ENCODE results near the gene NMNAT2.

NMNAT2 gene

DNA sequence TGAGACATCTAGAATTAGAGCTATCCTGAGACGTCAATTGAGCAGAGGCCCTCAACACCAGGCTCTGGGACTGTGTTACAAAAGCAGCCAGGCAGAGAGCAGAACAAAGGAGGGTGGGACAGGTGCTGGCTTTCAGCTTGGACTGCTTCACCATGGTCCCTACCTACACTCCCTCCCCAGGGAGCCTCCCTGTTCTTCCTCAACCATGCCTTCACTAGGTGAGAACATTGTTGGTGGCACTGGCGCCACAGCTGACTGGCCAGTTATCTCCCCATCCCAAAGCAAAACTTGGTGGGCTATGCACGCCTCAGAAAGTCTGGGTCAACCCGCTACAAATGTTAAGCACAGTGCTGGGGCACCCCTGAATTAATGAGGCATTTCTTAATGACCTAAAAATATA lies 87.8 kb downstream of the NMNAT2 start:
- DNase-seq (ENCODE audit: low spot score), result no peak
- TF ChIP-seq, protein P1, sequence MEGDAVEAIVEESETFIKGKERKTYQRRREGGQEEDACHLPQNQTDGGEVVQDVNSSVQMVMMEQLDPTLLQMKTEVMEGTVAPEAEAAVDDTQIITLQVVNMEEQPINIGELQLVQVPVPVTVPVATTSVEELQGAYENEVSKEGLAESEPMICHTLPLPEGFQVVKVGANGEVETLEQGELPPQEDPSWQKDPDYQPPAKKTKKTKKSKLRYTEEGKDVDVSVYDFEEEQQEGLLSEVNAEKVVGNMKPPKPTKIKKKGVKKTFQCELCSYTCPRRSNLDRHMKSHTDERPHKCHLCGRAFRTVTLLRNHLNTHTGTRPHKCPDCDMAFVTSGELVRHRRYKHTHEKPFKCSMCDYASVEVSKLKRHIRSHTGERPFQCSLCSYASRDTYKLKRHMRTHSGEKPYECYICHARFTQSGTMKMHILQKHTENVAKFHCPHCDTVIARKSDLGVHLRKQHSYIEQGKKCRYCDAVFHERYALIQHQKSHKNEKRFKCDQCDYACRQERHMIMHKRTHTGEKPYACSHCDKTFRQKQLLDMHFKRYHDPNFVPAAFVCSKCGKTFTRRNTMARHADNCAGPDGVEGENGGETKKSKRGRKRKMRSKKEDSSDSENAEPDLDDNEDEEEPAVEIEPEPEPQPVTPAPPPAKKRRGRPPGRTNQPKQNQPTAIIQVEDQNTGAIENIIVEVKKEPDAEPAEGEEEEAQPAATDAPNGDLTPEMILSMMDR (IDR thresholded peaks at IDR 0.05; ENCODE audit: extremely low read depth, missing control alignments), result no peak

DNA sequence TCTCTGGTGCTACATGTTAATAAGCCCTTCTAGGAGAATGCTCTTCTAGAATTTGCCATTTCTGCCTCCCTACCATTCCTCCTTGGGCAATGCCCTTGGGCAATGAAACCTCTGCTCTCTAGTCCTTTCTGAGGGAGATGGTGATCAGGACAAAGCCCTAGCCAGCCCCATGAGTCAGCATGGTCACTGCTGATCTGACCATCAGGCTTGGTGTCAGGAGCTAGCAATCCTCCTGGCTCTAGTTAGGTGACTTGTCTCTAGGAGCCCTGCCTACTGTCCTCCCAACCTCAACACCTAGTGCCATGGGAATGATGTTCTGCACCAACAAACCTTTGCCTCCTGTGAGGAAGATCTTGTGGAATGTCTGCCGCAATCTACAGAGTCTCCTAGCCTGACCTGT lies 89.8 kb downstream of the NMNAT2 start:
- DNase-seq (ENCODE audit: low spot score), result no peak
- TF ChIP-seq, protein P1 (IDR thresholded peaks at IDR 0.05; ENCODE audit: extremely low read depth, missing control alignments), result no peak

DNA sequence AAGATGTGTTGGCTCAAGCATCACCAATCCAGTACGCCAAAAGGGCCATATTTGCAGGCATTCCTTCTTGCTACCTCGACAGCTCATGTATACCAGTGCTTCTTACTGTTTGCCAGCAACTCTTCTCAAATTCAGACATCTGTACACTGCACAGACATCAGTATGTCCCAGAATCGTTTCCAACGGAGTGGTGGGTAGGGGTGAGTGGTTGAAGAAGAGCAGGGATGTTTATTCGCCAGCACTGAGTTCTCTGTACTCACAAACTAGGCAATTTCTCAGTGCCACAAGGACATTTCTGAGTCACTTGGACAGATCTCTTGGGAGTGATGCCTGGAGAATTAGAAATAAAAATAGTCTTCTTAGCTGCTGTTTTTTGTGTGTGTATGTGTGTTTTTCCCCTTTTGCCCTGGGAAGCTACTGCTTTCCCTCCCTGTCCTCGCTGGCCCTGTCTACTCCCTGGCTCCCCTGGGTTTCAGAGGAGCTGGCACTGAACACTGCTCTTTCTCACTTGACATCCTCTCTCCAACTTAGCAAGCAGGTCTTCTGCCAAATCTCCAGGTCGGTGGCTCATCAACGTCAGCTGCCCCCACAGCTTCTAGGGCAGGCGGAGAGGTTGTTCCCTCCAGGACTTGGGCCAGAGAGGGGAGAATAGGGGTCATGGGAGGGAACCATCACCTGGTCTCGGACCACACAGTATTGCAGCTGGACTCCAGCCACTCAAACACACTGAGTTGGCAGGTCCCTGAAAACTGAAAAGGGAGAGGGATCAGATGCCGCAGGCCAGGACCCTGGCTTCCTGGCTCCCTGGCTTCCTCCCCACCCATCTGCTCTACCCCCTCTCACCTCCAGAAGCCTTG lies 90.5 kb downstream of the NMNAT2 start:
- TF ChIP-seq, protein P1 (IDR thresholded peaks at IDR 0.05; ENCODE audit: extremely low read depth, missing control alignments), result no peak
- DNase-seq (ENCODE audit: low spot score), result no peak

DNA sequence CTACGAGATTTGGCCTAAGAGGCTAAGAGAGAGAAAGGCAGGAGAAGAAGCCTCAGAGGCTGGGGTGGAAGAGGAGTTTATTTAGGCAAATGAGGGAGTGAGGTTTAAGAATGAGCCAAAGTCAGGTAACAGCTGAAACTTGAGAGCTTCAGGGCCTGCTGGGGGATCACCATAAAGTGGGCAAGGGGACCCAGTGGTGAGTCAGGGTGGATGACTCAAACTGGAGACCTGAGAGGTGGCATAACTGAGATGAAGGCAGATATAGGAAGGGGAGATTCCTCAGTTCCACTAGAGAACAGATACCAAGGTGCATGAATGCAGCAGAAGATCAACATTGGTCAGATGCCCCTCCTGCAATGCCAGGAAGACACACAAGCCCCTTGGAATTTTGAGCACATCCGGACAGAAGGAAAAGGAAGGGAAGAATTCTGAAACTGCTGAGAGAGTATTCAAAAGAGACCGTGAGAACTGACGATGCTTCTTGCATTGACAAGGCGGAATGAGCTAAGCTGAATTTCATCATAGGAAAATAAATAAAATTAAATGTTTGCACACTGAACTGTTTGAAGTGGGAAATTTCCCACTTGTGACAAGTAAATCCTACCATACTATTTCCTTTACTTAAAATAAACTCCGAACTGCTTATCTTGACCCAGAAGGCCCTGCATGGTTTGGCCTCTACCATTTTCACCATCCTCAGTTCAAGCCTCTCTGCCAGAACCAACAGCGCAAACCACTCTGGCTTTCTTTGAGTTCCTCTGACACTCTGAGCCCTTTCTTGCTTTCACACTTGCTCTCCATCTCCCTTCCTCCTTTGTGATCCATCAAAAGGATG lies 94.1 kb downstream of the NMNAT2 start:
- TF ChIP-seq, protein P1 (IDR thresholded peaks at IDR 0.05; ENCODE audit: extremely low read depth, missing control alignments), result no peak
- no peak for DNase-seq (ENCODE audit: low spot score)

DNA sequence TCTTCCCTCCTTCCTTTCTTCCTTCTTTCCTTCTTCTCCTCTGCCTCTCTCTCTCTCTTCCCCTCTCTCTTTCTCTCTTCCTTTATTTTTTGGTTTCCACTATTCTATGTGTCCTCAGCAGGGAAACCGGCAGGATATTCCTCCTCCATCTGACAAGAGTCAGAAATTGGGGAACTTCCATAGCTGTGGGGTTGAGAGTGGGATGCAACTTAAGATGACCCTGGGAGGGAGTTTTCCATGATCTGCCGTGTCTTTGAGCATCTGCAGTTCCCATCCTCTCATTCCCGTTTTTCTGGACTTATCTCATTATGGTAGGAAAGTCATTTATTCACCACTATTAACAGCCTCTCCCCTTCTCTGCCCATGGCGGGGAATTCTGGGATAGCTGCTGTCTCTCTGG lies 98.6 kb downstream of the NMNAT2 start:
- DNase-seq (ENCODE audit: low spot score), result no peak

DNA sequence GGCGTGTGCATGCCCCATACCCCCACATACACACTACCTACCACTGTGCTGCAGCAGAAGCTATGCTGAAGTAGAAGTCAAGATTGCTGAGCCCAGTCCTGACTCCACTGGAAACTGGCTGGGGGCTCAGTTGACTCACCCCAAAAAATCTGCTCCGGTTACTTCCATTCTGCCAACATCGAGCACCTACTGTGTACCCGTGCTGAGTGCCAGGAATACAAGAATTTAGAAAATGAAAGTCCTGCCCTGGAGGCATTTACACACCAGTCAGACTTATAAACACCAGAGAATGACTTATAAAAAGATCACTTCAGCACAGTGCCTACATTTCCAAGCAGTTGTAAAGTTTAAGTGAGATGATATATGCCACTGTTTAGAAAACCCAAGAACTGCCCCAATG lies 99.1 kb downstream of the NMNAT2 start:
- TF ChIP-seq, protein P1 (IDR thresholded peaks at IDR 0.05; ENCODE audit: extremely low read depth, missing control alignments), result no peak
- no peak for DNase-seq (ENCODE audit: low spot score)

More for the DNA sequence above, 98.6 kb downstream of the NMNAT2 start:
- TF ChIP-seq, protein P1 (IDR thresholded peaks at IDR 0.05; ENCODE audit: extremely low read depth, missing control alignments), result no peak

DNA sequence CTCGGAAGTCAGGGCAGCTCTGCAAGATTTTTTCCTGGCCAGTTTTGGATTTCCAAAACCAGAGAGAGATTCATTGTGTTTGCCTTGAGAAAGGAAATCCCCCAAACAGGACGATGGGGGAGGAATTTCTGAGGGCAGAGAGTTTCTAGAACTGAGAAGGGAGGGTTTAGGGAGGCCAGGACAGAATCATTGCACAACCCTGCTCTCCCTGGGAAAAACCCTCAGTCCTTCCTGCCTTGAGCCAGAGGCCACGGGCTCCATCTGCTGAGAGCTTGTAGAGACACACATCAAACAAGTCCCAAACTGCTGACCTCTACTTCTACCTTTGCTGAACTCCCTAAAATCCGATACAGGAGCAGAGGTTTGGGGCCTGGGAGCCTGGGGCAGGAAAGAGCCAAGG lies 99.7 kb downstream of the NMNAT2 start:
- TF ChIP-seq, protein P1 (IDR thresholded peaks at IDR 0.05; ENCODE audit: extremely low read depth, missing control alignments), result peak; percentile 36
- peak; percentile 69 for DNase-seq (ENCODE audit: low spot score)

Measured in GM20000 (cell line).